RWPE1 (cell line): Measurements from ENCODE around the gene TNKS1BP1.
"Not testable (repeated sequence)": the region's sequence is repeated elsewhere in the genome, so short reads cannot be mapped to it uniquely, and the experiment has no call there.

Source experiments
- CTCF ChIA-PET: fragments of 350-600 bp; sonication (Branson Sonifier 250); formaldehyde crosslinking; extraction: SDS; loops from one replicate; lab custom pipeline; 2021; lab: Yijun Ruan, JAX
- POLR2A ChIA-PET: fragments of 400-600 bp; formaldehyde crosslinking; extraction: SDS; loops from one replicate; lab custom pipeline; 2020; ENCODE audit warnings: antibody characterized with exemption; ENCODE audit not compliant: low non-redundant PET; lab: Yijun Ruan, JAX
- DNase-seq: peaks from one replicate; pipeline ENCODE4 v3.0.0; 2012; ENCODE audit warnings: low spot score
- H3K27ac ChIP-seq: fragments of 450-650 bp; 2 replicates; pipeline ENCODE4 v1.5.1; 2017
- CTCF ChIP-seq: fragments of 450-650 bp; conservative IDR thresholded peaks from 2 replicates; pipeline ENCODE4 v1.5.1; 2017; ENCODE audit warnings: low read depth, mild to moderate bottlenecking

The TNKS1BP1 gene

GRCh38 chr11:57294225-57295131, 30.3 kb downstream of the TNKS1BP1 start:
- peak overlapping the region; percentile 100 for H3K27ac ChIP-seq
- ChIA-PET CTCF (interaction anchor here (0.6 kb wide), 1 partner anchor 56 kb away, joined by 3 read pairs; no protein-coding TSS in a partner anchor), POLR2A (interaction anchor here (1.0 kb wide), 1 partner anchor 10 kb away, joined by 4 read pairs; no protein-coding TSS in a partner anchor)
- DNase-seq: peak; percentile 39
- no peak for TF ChIP-seq CTCF

GRCh38 chr11:57290288-57290687, 34.5 kb downstream of the TNKS1BP1 start:
- no peak for DNase-seq
- TF ChIP-seq CTCF: no peak
- no peak overlapping the region for H3K27ac ChIP-seq
- CTCF ChIA-PET: no interaction called here
- POLR2A ChIA-PET: no interaction called here

GRCh38 chr11:57288771-57289579, 35.8 kb downstream of the TNKS1BP1 start:
- ChIA-PET CTCF (interaction anchor here (0.6 kb wide), 1 partner anchor 39 kb away, joined by 5 read pairs; no protein-coding TSS in a partner anchor), POLR2A (interaction anchor here (1.4 kb wide), 1 partner anchor 23 kb away, joined by 5 read pairs; no protein-coding TSS in a partner anchor)
- no peak for TF ChIP-seq CTCF
- H3K27ac ChIP-seq: peak overlapping the region; percentile 56
- peak; percentile 68 for DNase-seq

- no peak overlapping the region for H3K27ac ChIP-seq
- ChIA-PET CTCF (no interaction called here), POLR2A (no interaction called here)
- DNase-seq: no peak
- no peak for TF ChIP-seq CTCF
These were observed 36.9 kb downstream of the TNKS1BP1 start for GRCh38 chr11:57287884-57288283.

- ChIA-PET CTCF (no interaction called here), POLR2A (no interaction called here)
- TF ChIP-seq CTCF: no peak
- peak overlapping the region; percentile 23; the same call in 1 of the 2 replicates for H3K27ac ChIP-seq
- no peak for DNase-seq
These were observed 41.3 kb downstream of the TNKS1BP1 start for GRCh38 chr11:57283231-57283990.

GRCh38 chr11:57281546-57281945, 43.2 kb downstream of the TNKS1BP1 start:
- H3K27ac ChIP-seq, POLR2A ChIA-PET, CTCF ChIA-PET, DNase-seq: not testable (repeated sequence)
